Measurements from ENCODE around the gene ITCH.

- TF ChIP-seq TARDBP (IDR thresholded peaks at IDR 0.05) (no peak), FOXM1 (IDR thresholded peaks at IDR 0.05; ENCODE audit: borderline replicate concordance) (no peak), LEF1 (IDR thresholded peaks at IDR 0.05; ENCODE audit: borderline replicate concordance) (no peak), ZNF384 (IDR thresholded peaks at IDR 0.05) (no peak), SUZ12 (IDR thresholded peaks at IDR 0.05) (no peak), HDGF (IDR thresholded peaks at IDR 0.05; ENCODE audit: borderline replicate concordance) (no peak), SP1 (IDR thresholded peaks at IDR 0.05) (no peak), ARNT (IDR thresholded peaks at IDR 0.05) (no peak), BHLHE40 (IDR thresholded peaks at IDR 0.05; ENCODE audit: borderline replicate concordance) (no peak)
Observed at GRCh38 chr20:34389206-34389953, 26.3 kb downstream of the ITCH start.
